Activated CD4-positive, alpha-beta T cell treated with anti-CD3 and anti-CD28 coated beads for 1 hour (primary cell): Measurements from ENCODE around the gene KRTAP10-2.
"Not testable (repeated sequence)": the region's sequence is repeated elsewhere in the genome, so short reads cannot be mapped to it uniquely, and the experiment has no call there.

ENCODE experiments used
- DNase-seq: peaks from one replicate; pipeline ENCODE4 v3.0.0-alpha.2; 2020

Gene KRTAP10-2

GRCh38 chr21:44582055-44582454 is 30.8 kb upstream of the KRTAP10-2 start:
- no peak for DNase-seq

- DNase-seq = no peak
Observed at GRCh38 chr21:44581158-44581557, 29.9 kb upstream of the KRTAP10-2 start.

GRCh38 chr21:44580231-44580821 is 29.0 kb upstream of the KRTAP10-2 start, which contains the start of gene KRTAP10-5:
KRTAP10-5 (minus strand) TSS chr21:44580604; CDS start chr21:44580578, 26 bp downstream.
- DNase-seq = not testable (repeated sequence)

GRCh38 chr21:44579833-44580144 is 28.5 kb upstream of the KRTAP10-2 start:
- DNase-seq = no peak

- no peak for DNase-seq
Observed at GRCh38 chr21:44579056-44579832, 27.9 kb upstream of the KRTAP10-2 start.

- DNase-seq = no peak
Observed at GRCh38 chr21:44578371-44579055, 27.2 kb upstream of the KRTAP10-2 start.

GRCh38 chr21:44576025-44576420 is 24.7 kb upstream of the KRTAP10-2 start:
- DNase-seq = no peak

GRCh38 chr21:44575307-44576024 is 24.2 kb upstream of the KRTAP10-2 start:
- no peak for DNase-seq

- DNase-seq = no peak
Observed at GRCh38 chr21:44574457-44575306, 23.4 kb upstream of the KRTAP10-2 start.

GRCh38 chr21:44573630-44574456 is 22.5 kb upstream of the KRTAP10-2 start, which contains the start of gene KRTAP10-4:
KRTAP10-4 (plus strand) TSS chr21:44573729; CDS start chr21:44573759, 30 bp downstream.
- DNase-seq = not testable (repeated sequence)

GRCh38 chr21:44572959-44573583 is 21.8 kb upstream of the KRTAP10-2 start:
- DNase-seq = no peak

- DNase-seq = no peak
Observed at GRCh38 chr21:44571844-44572782, 20.8 kb upstream of the KRTAP10-2 start.

- no peak for DNase-seq
Observed at GRCh38 chr21:44571296-44571695, 20.0 kb upstream of the KRTAP10-2 start.

GRCh38 chr21:44569861-44570517 is 18.7 kb upstream of the KRTAP10-2 start:
- DNase-seq = no peak

GRCh38 chr21:44568667-44569556 is 17.6 kb upstream of the KRTAP10-2 start:
- no peak for DNase-seq

GRCh38 chr21:44568261-44568660 is 17.0 kb upstream of the KRTAP10-2 start:
- DNase-seq = no peak

- DNase-seq = no peak
Observed at GRCh38 chr21:44567481-44568171, 16.3 kb upstream of the KRTAP10-2 start.
